G401.6 (cell line): ENCODE results near the gene RHOBTB3.
"Not testable (repeated sequence)": the region's sequence is repeated elsewhere in the genome, so short reads cannot be mapped to it uniquely, and the experiment has no call there.

Source experiments
- FAIRE-seq: peaks from 2 replicates; lab custom pipeline; 2012; peaks lifted over from hg19 to GRCh38; lab: Jason Lieb, UNC

Gene RHOBTB3

GRCh38 chr5:95821110-95822021 lies 90.2 kb downstream of the RHOBTB3 start:
- FAIRE-seq = no peak

- FAIRE-seq = no peak
Measured at GRCh38 chr5:95822043-95822541, 91.0 kb downstream of the RHOBTB3 start.

GRCh38 chr5:95822542-95823181 lies 91.5 kb downstream of the RHOBTB3 start, which contains the start of gene GLRX:
Gene GLRX (minus strand): TSS chr5:95822726. CDS start chr5:95822662, 64 bp downstream.
- no peak for FAIRE-seq

GRCh38 chr5:95823218-95823737 lies 92.1 kb downstream of the RHOBTB3 start:
- FAIRE-seq = no peak

GRCh38 chr5:95823738-95824609 lies 92.8 kb downstream of the RHOBTB3 start:
- no peak for FAIRE-seq

- FAIRE-seq = no peak
Measured at GRCh38 chr5:95824747-95825146, 93.6 kb downstream of the RHOBTB3 start.

- no peak for FAIRE-seq
Measured at GRCh38 chr5:95825495-95825894, 94.4 kb downstream of the RHOBTB3 start.

GRCh38 chr5:95826949-95827891 lies 96.1 kb downstream of the RHOBTB3 start:
- FAIRE-seq = no peak

- FAIRE-seq = no peak
Measured at GRCh38 chr5:95827892-95828246, 96.7 kb downstream of the RHOBTB3 start.

GRCh38 chr5:95830226-95830625 lies 99.1 kb downstream of the RHOBTB3 start:
- no peak for FAIRE-seq

- no peak for FAIRE-seq
Measured at GRCh38 chr5:95832664-95833063, 101.5 kb downstream of the RHOBTB3 start.

GRCh38 chr5:95835682-95836385 lies 104.7 kb downstream of the RHOBTB3 start:
- no peak for FAIRE-seq

GRCh38 chr5:95836544-95836943 lies 105.4 kb downstream of the RHOBTB3 start:
- no peak for FAIRE-seq

- FAIRE-seq = not testable (repeated sequence)
Measured at GRCh38 chr5:95836971-95837370, 105.8 kb downstream of the RHOBTB3 start.

- FAIRE-seq = no peak
Measured at GRCh38 chr5:95837492-95837891, 106.4 kb downstream of the RHOBTB3 start.

- FAIRE-seq = no peak
Measured at GRCh38 chr5:95838001-95838520, 106.9 kb downstream of the RHOBTB3 start.

GRCh38 chr5:95838556-95838955 lies 107.4 kb downstream of the RHOBTB3 start:
- FAIRE-seq = no peak

- no peak for FAIRE-seq
Measured at GRCh38 chr5:95839658-95840057, 108.5 kb downstream of the RHOBTB3 start.

- FAIRE-seq = no peak
Measured at GRCh38 chr5:95840956-95841705, 110.0 kb downstream of the RHOBTB3 start.
